GM18858 (cell line): ENCODE data around the gene MRPS35.

Experiments used
- ATAC-seq: cut with Tn5 transposase; IDR thresholded peaks from one replicate; pipeline ENCODE4 v1.9.1; 2021; ENCODE audit not compliant: unreplicated experiment

MRPS35 gene

DNA sequence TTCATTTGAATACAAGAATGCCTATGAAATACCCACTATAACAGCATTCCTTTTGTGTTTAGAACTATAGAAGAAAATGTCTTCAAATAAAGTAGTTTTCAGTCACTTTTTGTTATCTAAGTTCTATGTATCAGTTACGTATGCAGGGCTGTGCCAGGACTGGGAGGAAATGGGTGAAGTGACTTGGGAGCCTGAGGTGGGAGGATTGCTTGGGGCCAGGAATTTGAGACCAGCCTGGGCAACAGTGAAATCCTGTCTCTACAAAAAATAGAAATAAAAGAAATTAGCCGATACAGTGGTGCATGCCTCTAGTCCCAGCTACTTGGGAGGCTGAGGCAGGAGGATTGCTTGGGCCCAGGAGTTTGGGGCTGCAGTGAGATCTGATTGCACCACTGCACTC lies 92.3 kb downstream of the MRPS35 start:
- no peak for ATAC-seq

DNA sequence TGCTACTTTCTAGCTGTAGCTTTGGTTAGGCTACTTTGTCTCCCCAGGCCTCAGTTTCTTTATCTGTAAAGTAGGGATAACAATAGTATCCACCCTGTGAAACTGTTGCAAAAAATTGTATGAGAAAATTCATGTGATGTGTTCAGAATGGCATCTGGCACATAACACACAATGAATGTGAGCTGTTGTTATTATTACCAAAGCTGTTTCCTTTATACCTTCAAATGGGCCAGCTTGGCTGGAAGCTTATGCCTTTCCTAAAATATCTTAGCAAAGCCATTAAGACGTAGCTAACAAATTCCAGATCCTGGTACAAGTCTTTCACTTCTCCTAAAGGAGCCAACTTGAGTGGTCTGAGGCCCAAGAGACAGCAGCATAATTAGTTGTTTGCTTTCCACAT lies 94.6 kb downstream of the MRPS35 start:
- no peak for ATAC-seq
